ENCODE measurements around the gene BAX.

DNA sequence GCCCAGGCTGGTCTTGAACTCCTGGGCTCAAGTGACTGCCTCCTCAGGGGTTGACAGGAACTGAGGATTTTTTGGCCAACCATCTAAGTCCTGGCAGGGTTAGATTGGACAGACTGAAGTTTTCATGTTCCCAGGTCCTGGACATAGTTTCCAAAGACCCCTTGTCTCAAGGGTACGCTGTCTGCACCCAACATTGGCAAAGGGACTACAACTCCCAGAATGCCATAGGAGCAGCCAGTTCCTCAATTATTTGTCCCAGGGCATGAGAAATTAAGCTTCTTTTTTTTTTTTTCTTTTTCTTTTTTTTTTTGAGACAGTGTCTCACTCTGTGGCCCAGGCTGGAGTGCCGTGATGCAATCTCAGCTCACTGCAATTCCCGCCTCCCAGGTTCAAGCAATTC, 31.5 kb downstream of the BAX start:
- no peak for TF ChIP-seq CTCF (IDR thresholded peaks at IDR 0.05; ENCODE audit: insufficient read depth, low read depth, low read length)
- TF ChIP-seq EZH2 (IDR thresholded peaks at IDR 0.05; ENCODE audit: insufficient read depth, low read length): no peak

All from astrocyte (in vitro differentiated cells and primary cell).